ENCODE data around the gene CAMSAP2. TPM values are rescaled to one million over a fixed set of nuclear protein-coding genes. Genes with fewer than 3 reads are reported as not detected.

CAMSAP2 gene
- total and polyA plus RNA-seq, 10 of the 15 experiments (the other 5 are each of a cell fraction or from before 2014, with no cell fraction given), result 3.9 to 19.8 (median 8.0) TPM

DNA sequence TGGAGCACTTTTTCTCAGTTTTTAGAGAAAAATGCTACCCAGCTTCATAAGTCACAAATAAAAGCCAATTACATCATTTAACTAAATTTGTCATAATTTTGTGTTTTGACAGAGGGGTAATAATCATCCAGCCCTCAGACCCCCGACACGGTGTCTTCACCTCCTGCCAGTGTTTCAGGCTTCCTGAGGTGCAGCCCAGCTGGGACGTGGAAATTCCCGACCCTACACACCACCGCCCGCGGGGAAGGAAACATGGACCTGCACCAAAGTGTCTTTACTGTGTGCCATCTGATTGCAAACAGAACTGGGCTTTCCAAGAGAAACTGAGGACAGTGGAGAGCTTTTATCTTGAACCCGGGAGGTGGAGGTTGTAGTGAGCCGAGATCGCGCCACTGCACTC lies 148.3 kb downstream of the CAMSAP2 start (continued):
- TF ChIP-seq ZBTB11 (CRISPR knock-in tag; IDR thresholded peaks at IDR 0.05) (no peak), CREB1 (IDR thresholded peaks at IDR 0.05; ENCODE audit: low read depth) (no peak), ATF2 (IDR thresholded peaks at IDR 0.05; ENCODE audit: low read length) (no peak), MYC (IDR thresholded peaks at IDR 0.05; ENCODE audit: insufficient read depth, insufficient read length, insufficient replicate concordance, low read length, severe bottlenecking) (no peak)

DNA sequence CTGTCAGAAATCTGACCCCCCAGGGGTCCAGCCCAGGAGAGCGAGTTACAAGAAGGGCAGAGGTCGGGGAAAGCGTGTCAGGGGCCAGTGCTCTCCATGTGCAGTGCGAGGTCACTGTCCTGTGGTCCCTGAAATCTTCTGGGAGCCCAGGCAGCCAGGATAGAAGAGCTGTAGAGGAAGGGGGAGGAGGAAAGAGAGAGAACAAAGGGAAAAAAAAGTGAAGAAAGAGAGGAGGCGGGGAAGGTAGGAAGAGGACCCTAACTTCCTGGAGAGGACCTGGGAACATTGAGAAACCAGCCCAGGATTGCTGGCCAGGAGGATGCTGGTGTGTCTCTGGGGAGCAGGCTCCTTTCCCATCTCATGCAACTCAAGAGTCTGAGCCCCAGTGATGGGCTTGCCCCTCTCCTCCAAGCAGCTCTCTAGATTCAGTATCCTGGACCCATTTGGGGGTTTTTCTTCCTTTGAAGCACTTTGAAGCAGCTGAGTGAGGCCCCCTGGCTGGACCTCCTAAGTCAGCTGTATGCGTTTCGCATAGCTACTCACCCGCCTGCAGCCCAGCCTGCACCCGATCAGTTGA lies 149.2 kb downstream of the CAMSAP2 start:
- FAIRE-seq (no peak), ATAC-seq (no peak), DNase-seq (ENCODE audit: low read depth, low spot score) (no peak)
- no peaks in the 10 kb centered on the region for H3K27me3 ChIP-seq (replicated peaks in 1 of 2; ENCODE audit: control insufficient read depth in 2 of 2, insufficient read depth in 2 of 2, low read length in 1 of 2)
- peak overlapping the region; percentile 64; the same call in 1 of the 2 replicates for H2AFZ ChIP-seq (ENCODE audit: control insufficient read depth, low read depth, low read length)
- H4K20me1 ChIP-seq (ENCODE audit: control insufficient read depth, insufficient read depth), result no peaks in the 10 kb centered on the region
- H3K36me3 ChIP-seq (ENCODE audit: control insufficient read depth in 2 of 2, insufficient read depth in 2 of 2, low read length in 1 of 2), result no peaks in the 10 kb centered on the region
- in situ Hi-C loops (cut with MboI), result no loop called here
- CTCF ChIA-PET, result interaction anchor here (0.7 to 10.0 kb wide), 15 partner anchors 9 to 329 kb away, joined by 3 to 131 read pairs (median 11); no protein-coding TSS in a partner anchor
- peak overlapping the region; percentile 93 for H3K4me2 ChIP-seq (ENCODE audit: control insufficient read depth, insufficient read depth)
- TF ChIP-seq STAT3 (IDR thresholded peaks at IDR 0.05; ENCODE audit: low read depth, low read length), result 0 out of 2 replicates have a peak, but pooled peaks have one; percentile 41
- TF ChIP-seq USF2 (IDR thresholded peaks at IDR 0.05; ENCODE audit: borderline replicate concordance, low read depth, low read length), result no peak
- TF ChIP-seq CHD1 (IDR thresholded peaks at IDR 0.05; ENCODE audit: low read depth, low read length), result 0 out of 2 replicates have a peak, but pooled peaks have one; percentile 68
- 0 out of 2 replicates have a peak, but pooled peaks have one; percentile 66 for TF ChIP-seq POLR2AphosphoS2 (IDR thresholded peaks at IDR 0.05; ENCODE audit: low read depth, low read length)
- TF ChIP-seq, protein P1, sequence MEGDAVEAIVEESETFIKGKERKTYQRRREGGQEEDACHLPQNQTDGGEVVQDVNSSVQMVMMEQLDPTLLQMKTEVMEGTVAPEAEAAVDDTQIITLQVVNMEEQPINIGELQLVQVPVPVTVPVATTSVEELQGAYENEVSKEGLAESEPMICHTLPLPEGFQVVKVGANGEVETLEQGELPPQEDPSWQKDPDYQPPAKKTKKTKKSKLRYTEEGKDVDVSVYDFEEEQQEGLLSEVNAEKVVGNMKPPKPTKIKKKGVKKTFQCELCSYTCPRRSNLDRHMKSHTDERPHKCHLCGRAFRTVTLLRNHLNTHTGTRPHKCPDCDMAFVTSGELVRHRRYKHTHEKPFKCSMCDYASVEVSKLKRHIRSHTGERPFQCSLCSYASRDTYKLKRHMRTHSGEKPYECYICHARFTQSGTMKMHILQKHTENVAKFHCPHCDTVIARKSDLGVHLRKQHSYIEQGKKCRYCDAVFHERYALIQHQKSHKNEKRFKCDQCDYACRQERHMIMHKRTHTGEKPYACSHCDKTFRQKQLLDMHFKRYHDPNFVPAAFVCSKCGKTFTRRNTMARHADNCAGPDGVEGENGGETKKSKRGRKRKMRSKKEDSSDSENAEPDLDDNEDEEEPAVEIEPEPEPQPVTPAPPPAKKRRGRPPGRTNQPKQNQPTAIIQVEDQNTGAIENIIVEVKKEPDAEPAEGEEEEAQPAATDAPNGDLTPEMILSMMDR (IDR thresholded peaks at IDR 0.05 in 2 of 3, conservative IDR thresholded peaks at IDR 0.05 in 1 of 3; ENCODE audit: control insufficient read depth in 2 of 3, extremely low read depth in 1 of 3, insufficient read depth in 1 of 3, low read depth in 3 of 3, low read length in 3 of 3), result peak in 1 of 3 experiments; percentile 5; a peak in 1 of 6 replicates
- TF ChIP-seq RAD51 (IDR thresholded peaks at IDR 0.05), result no peak
- TF ChIP-seq WRNIP1 (IDR thresholded peaks at IDR 0.05; ENCODE audit: borderline replicate concordance, low read depth, low read length), result peak; percentile 72; the same call in 1 of the 2 replicates
- peak; percentile 54; the same call in 1 of the 2 replicates for TF ChIP-seq HDGF (IDR thresholded peaks at IDR 0.05)
- H3K27ac ChIP-seq (ENCODE audit: control insufficient read depth, insufficient read depth), result peak overlapping the region; percentile 51
- no peaks in the 10 kb centered on the region for H3K9me3 ChIP-seq (replicated peaks; ENCODE audit: control insufficient read depth, insufficient read depth, low read length)
- RAD21 ChIA-PET (ENCODE audit: unreplicated experiment), result interaction anchor here (0.6 to 11.2 kb wide), 25 partner anchors 9 to 518 kb away, joined by 3 to 139 read pairs (median 5); partner anchors contain the start of genes DDX59 and KIF14
- intact Hi-C loops (cut with micrococcal nuclease; ENCODE audit: unreplicated experiment), result loop anchor here (1.0 to 5.0 kb wide), 4 partner anchors 19 to 261 kb away; no protein-coding TSS in a partner anchor
- WGBS (ENCODE audit: insufficient coverage, insufficient replicate concordance, low lambda C conversion rate, missing lambda C conversion rate), result 14% methylated on average over 9 of the region's 9 CpGs
- TSS peak; percentile 74 for BruUV-seq (replicated peaks)
- H3K79me2 ChIP-seq (ENCODE audit: control insufficient read depth, insufficient read depth, low read length), result no peaks in the 10 kb centered on the region; the same call in none of the 2 replicates
- SMC1A ChIA-PET (ENCODE audit: uncharacterized antibody, unreplicated experiment), result interaction anchor here (1.2 to 12.2 kb wide), 16 partner anchors 9 to 266 kb away, joined by 3 to 193 read pairs (median 12); no protein-coding TSS in a partner anchor
- H3K4me3 ChIP-seq, result 0 out of 2 replicates have a peak overlapping the region, but pooled peaks have one; percentile 18
- peak overlapping the region; percentile 47; the same call in 1 of the 2 replicates for H3K9ac ChIP-seq (ENCODE audit: control insufficient read depth, insufficient read depth, low read length)
- POLR2A ChIA-PET, result interaction anchor here (0.6 to 6.3 kb wide), 13 partner anchors 9 to 515 kb away, joined by 3 to 60 read pairs (median 8); no protein-coding TSS in a partner anchor
- H3K4me1 ChIP-seq (ENCODE audit: control insufficient read depth, insufficient read depth, low read length), result peaks cover 60% of the 10 kb centered on the region

All from GM12878 (cell line).